Endothelial cell (in vitro differentiated cells): ENCODE measurements around the gene BCAS1. TPM values are rescaled to one million over a fixed set of nuclear protein-coding genes. Genes with fewer than 3 reads are reported as not detected.

Experiments used
- DNase-seq: peaks from one replicate; pipeline ENCODE4 v3.0.0; 2021; ENCODE audit warnings: low spot score
- H3K27ac Mint-ChIP-seq: one replicate; pipeline ENCODE4 v1.8.0; 2021; ENCODE audit warnings: mixed read lengths, inconsistent platforms; ENCODE audit not compliant: unreplicated experiment
- H3K27me3 Mint-ChIP-seq: one replicate; pipeline ENCODE4 v1.8.0; 2021; ENCODE audit warnings: mild to moderate bottlenecking, moderate library complexity, mixed read lengths, inconsistent platforms; ENCODE audit not compliant: unreplicated experiment
- H3K36me3 Mint-ChIP-seq: one replicate; pipeline ENCODE4 v1.8.0; 2021; ENCODE audit warnings: mild to moderate bottlenecking, low read depth, mixed read lengths, inconsistent platforms; ENCODE audit not compliant: unreplicated experiment
- H3K4me1 Mint-ChIP-seq: one replicate; pipeline ENCODE4 v1.8.0; 2021; ENCODE audit warnings: mild to moderate bottlenecking, mixed read lengths, inconsistent platforms; ENCODE audit not compliant: unreplicated experiment
- H3K4me3 Mint-ChIP-seq: one replicate; pipeline ENCODE4 v1.8.0; 2021; ENCODE audit warnings: mild to moderate bottlenecking, mixed read lengths, inconsistent platforms; ENCODE audit not compliant: unreplicated experiment
- H3K9me3 Mint-ChIP-seq: one replicate; pipeline ENCODE4 v1.8.0; 2021; ENCODE audit warnings: mixed read lengths, inconsistent platforms; ENCODE audit not compliant: unreplicated experiment
- CTCF ChIP-seq: fragments of 200-600 bp; sonication (generic); IDR thresholded peaks from one replicate; pipeline ENCODE4 v1.5.0; 2021; ENCODE audit warnings: antibody characterized with exemption; ENCODE audit not compliant: unreplicated experiment
- total RNA-seq: library from RNA; stranded (reverse); fragmentation: NEBNext Ultra II Directional; extraction: Animal tissue kit (Norgen Biotek cat#: 25700); gene quantifications from one replicate; pipeline ENCODE4 v1.2.1, GENCODE V29; 2021; ENCODE audit not compliant: unreplicated experiment

Gene BCAS1
- total RNA-seq, 1 donor from 2014 or later, result 0.05 TPM

- Mint-ChIP-seq H3K27ac (no peak overlapping the region), H3K4me3 (no peak overlapping the region), H3K27me3 (peaks cover 2% of the 10 kb centered on the region), H3K36me3 (no peaks in the 10 kb centered on the region), H3K9me3 (no peaks in the 10 kb centered on the region), H3K4me1 (no peaks in the 10 kb centered on the region)
- DNase-seq, result no peak
- no peak for TF ChIP-seq CTCF
Measured at GRCh38 chr20:54091120-54091480, 20.7 kb upstream of the BCAS1 start.

- no peaks in the 10 kb centered on the region for H3K9me3 Mint-ChIP-seq
Measured at GRCh38 chr20:54090230-54091119, 20.1 kb upstream of the BCAS1 start.

GRCh38 chr20:54088430-54088829 lies 18.0 kb upstream of the BCAS1 start:
- TF ChIP-seq CTCF, result no peak
- no peak for DNase-seq
- Mint-ChIP-seq H3K27ac (no peak overlapping the region), H3K4me1 (no peaks in the 10 kb centered on the region), H3K9me3 (no peaks in the 10 kb centered on the region), H3K36me3 (no peaks in the 10 kb centered on the region), H3K4me3 (no peak overlapping the region), H3K27me3 (peaks cover 2% of the 10 kb centered on the region)

More at GRCh38 chr20:54090230-54091119, 20.1 kb upstream of the BCAS1 start:
- Mint-ChIP-seq H3K4me3 (no peak overlapping the region), H3K27me3 (peaks cover 2% of the 10 kb centered on the region), H3K27ac (no peak overlapping the region), H3K36me3 (no peaks in the 10 kb centered on the region), H3K4me1 (no peaks in the 10 kb centered on the region)
- no peak for DNase-seq
- no peak for TF ChIP-seq CTCF

- TF ChIP-seq CTCF, result no peak
- Mint-ChIP-seq H3K4me1 (no peaks in the 10 kb centered on the region), H3K36me3 (no peaks in the 10 kb centered on the region), H3K27me3 (peaks cover 2% of the 10 kb centered on the region), H3K9me3 (no peaks in the 10 kb centered on the region), H3K4me3 (no peak overlapping the region), H3K27ac (no peak overlapping the region)
- no peak for DNase-seq
Measured at GRCh38 chr20:54086507-54087039, 16.2 kb upstream of the BCAS1 start.

- Mint-ChIP-seq H3K4me1 (no peaks in the 10 kb centered on the region), H3K27ac (no peak overlapping the region), H3K4me3 (no peak overlapping the region), H3K27me3 (peaks cover under 1% of the 10 kb centered on the region), H3K36me3 (no peaks in the 10 kb centered on the region), H3K9me3 (no peaks in the 10 kb centered on the region)
- TF ChIP-seq CTCF, result no peak
- DNase-seq, result no peak
Measured at GRCh38 chr20:54085910-54086309, 15.5 kb upstream of the BCAS1 start.
